ENCODE results near the gene CYP8B1. TPM values are rescaled to one million over a fixed set of nuclear protein-coding genes. Genes with fewer than 3 reads are reported as not detected.

Gene CYP8B1
- total RNA-seq, 1 donor from 2014 or later = not detected

- H3K9me3 Mint-ChIP-seq (ENCODE audit: unreplicated experiment) = no peaks in the 10 kb centered on the region
- no peak for DNase-seq (ENCODE audit: extremely low spot score, unreplicated experiment)
- H3K27ac Mint-ChIP-seq (ENCODE audit: unreplicated experiment) = no peak overlapping the region
- no peaks in the 10 kb centered on the region for H3K4me1 Mint-ChIP-seq (ENCODE audit: unreplicated experiment)
- TF ChIP-seq, protein P1, sequence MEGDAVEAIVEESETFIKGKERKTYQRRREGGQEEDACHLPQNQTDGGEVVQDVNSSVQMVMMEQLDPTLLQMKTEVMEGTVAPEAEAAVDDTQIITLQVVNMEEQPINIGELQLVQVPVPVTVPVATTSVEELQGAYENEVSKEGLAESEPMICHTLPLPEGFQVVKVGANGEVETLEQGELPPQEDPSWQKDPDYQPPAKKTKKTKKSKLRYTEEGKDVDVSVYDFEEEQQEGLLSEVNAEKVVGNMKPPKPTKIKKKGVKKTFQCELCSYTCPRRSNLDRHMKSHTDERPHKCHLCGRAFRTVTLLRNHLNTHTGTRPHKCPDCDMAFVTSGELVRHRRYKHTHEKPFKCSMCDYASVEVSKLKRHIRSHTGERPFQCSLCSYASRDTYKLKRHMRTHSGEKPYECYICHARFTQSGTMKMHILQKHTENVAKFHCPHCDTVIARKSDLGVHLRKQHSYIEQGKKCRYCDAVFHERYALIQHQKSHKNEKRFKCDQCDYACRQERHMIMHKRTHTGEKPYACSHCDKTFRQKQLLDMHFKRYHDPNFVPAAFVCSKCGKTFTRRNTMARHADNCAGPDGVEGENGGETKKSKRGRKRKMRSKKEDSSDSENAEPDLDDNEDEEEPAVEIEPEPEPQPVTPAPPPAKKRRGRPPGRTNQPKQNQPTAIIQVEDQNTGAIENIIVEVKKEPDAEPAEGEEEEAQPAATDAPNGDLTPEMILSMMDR (IDR thresholded peaks at IDR 0.05) = no peak
- no peaks in the 10 kb centered on the region for H3K27me3 Mint-ChIP-seq (ENCODE audit: unreplicated experiment)
- no peaks in the 10 kb centered on the region for H3K36me3 Mint-ChIP-seq (ENCODE audit: unreplicated experiment)
- H3K4me3 Mint-ChIP-seq (ENCODE audit: unreplicated experiment) = no peak overlapping the region
These were observed 25.4 kb upstream of the CYP8B1 start for GRCh38 chr3:42901073-42901415.

DNA sequence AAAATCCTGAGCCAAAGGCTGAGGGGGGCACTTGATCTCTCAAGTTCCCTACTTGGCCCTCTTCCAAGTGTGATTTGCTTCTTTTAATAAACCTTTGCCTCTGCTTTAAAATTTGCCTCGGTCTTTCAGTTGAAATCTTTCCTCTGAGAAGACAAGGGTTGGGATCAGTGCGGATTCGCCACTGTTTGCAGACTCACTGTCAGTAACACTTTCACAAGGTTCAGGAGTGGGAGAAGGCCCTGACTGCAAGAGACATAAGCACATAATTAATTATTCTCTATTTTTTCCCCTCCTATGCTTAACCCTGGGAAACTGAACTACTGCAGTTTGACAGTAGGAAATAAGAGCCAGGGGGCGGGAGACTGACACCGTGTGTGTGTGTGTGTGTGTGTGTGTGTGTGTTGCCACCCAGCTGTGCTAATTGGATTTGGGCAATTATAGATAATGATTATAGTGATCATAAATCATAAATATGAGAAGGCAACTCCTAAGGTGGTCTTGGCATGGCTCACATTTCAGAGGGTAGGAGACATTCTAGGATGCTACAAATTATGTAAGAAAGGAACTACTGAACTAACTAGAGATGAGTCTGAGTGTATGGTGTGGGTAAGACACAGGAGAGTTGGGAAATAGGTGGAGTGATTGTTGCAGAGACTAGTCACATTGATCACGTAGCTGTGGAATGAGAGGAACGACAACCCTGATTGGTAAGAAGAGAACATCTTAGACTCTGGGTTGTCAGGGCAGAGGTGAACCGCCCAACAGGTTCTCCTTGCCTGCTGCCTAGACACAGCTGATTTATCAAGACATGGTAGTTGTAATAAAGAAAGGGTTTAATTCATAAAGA, 24.8 kb upstream of the CYP8B1 start:
- no peak for DNase-seq (ENCODE audit: extremely low spot score, unreplicated experiment)
- TF ChIP-seq, protein P1 (IDR thresholded peaks at IDR 0.05) = no peak
- Mint-ChIP-seq H3K27me3 (ENCODE audit: unreplicated experiment) (no peaks in the 10 kb centered on the region), H3K36me3 (ENCODE audit: unreplicated experiment) (no peaks in the 10 kb centered on the region), H3K4me3 (ENCODE audit: unreplicated experiment) (no peak overlapping the region), H3K4me1 (ENCODE audit: unreplicated experiment) (no peaks in the 10 kb centered on the region), H3K9me3 (ENCODE audit: unreplicated experiment) (no peaks in the 10 kb centered on the region), H3K27ac (ENCODE audit: unreplicated experiment) (no peak overlapping the region)

DNA sequence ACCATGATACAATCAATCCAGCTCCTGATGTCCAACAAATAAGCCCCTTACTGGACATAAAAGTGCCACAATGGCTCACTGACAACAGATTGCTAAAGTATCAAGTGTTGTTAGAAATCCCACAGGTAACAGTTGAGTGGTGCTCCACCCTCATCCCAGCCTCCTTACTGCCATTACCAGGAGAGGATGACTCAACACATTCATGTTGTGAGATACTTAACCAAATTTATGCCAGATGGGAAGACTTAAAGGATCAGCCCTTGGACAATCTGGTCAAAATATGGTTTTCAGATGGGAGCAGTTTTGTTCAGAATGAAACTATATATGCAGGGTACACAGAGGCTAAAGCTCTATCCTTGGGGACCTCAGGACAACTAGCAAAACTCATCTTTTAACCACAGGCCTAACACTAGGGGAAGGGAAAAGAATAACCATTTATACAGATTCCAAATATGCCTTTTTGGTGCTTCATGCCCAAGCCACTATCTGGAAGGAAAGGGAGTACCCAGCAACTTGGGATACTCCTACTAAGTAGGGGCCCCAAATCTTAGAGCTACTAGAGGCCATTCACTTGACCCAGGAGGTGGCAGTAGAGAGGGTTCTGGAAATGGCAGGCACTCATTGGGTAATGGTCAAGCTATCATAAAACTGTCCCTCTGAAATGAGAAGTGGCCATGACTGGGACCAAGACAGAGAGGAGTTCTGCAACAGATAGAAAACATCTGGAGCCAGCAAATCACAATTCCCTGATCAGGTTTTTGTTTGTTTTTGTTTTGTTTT, 23.4 kb upstream of the CYP8B1 start:
- H3K4me1 Mint-ChIP-seq (ENCODE audit: unreplicated experiment) = no peaks in the 10 kb centered on the region
- no peaks in the 10 kb centered on the region for H3K36me3 Mint-ChIP-seq (ENCODE audit: unreplicated experiment)
- no peak overlapping the region for H3K27ac Mint-ChIP-seq (ENCODE audit: unreplicated experiment)
- peaks cover 6% of the 10 kb centered on the region for H3K27me3 Mint-ChIP-seq (ENCODE audit: unreplicated experiment)
- TF ChIP-seq, protein P1 (IDR thresholded peaks at IDR 0.05) = no peak
- no peak for DNase-seq (ENCODE audit: extremely low spot score, unreplicated experiment)
- no peak overlapping the region for H3K4me3 Mint-ChIP-seq (ENCODE audit: unreplicated experiment)
- no peaks in the 10 kb centered on the region for H3K9me3 Mint-ChIP-seq (ENCODE audit: unreplicated experiment)

DNA sequence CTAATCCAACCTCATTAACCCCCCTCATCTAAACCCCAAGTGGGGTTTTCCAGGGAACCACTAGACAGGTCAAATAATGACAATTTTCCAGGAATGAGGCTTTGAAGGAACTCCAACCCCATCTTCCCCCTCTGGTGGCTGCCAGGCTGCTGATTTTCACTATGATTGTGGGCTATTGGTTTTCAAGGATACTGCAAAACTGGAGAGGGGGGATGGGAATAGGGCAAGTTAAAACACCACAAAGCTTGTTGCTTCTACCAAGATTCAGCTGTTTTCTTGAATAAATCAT, 19.8 kb upstream of the CYP8B1 start:
- no peak for DNase-seq (ENCODE audit: extremely low spot score, unreplicated experiment)
- H3K27ac Mint-ChIP-seq (ENCODE audit: unreplicated experiment) = no peak overlapping the region

More for the DNA sequence above, 19.8 kb upstream of the CYP8B1 start:
- no peaks in the 10 kb centered on the region for H3K9me3 Mint-ChIP-seq (ENCODE audit: unreplicated experiment)
- no peaks in the 10 kb centered on the region for H3K4me1 Mint-ChIP-seq (ENCODE audit: unreplicated experiment)
- TF ChIP-seq, protein P1 (IDR thresholded peaks at IDR 0.05) = no peak
- H3K4me3 Mint-ChIP-seq (ENCODE audit: unreplicated experiment) = no peak overlapping the region
- H3K27me3 Mint-ChIP-seq (ENCODE audit: unreplicated experiment) = peaks cover 18% of the 10 kb centered on the region
- H3K36me3 Mint-ChIP-seq (ENCODE audit: unreplicated experiment) = no peaks in the 10 kb centered on the region
